Colon (tissue), 2 donors: ENCODE measurements around the gene FHIT.

Experiments
- FAIRE-seq: peaks from 2 replicates; lab custom pipeline; 2012; peaks lifted over from hg19 to GRCh38; lab: Jason Lieb, UNC
- donor health status: control.
- donor health status: control.

The FHIT gene

GRCh38 chr3:60759439-60759838, 491.8 kb downstream of the FHIT start:
- no peak for FAIRE-seq

- no peak for FAIRE-seq
Measured at GRCh38 chr3:60758831-60759230, 492.4 kb downstream of the FHIT start.

- no peak for FAIRE-seq
Measured at GRCh38 chr3:60758171-60758570, 493.1 kb downstream of the FHIT start.

- FAIRE-seq, result no peak
Measured at GRCh38 chr3:60757724-60758123, 493.5 kb downstream of the FHIT start.

GRCh38 chr3:60756241-60757030, 494.8 kb downstream of the FHIT start:
- no peak for FAIRE-seq

- FAIRE-seq, result no peak
Measured at GRCh38 chr3:60755094-60755493, 496.2 kb downstream of the FHIT start.

- FAIRE-seq, result no peak
Measured at GRCh38 chr3:60754617-60755016, 496.6 kb downstream of the FHIT start.

GRCh38 chr3:60752809-60753208, 498.4 kb downstream of the FHIT start:
- FAIRE-seq, result no peak

GRCh38 chr3:60746695-60747416, 504.4 kb downstream of the FHIT start:
- no peak for FAIRE-seq

GRCh38 chr3:60746043-60746638, 505.1 kb downstream of the FHIT start:
- FAIRE-seq, result no peak

- no peak for FAIRE-seq
Measured at GRCh38 chr3:60743631-60744164, 507.6 kb downstream of the FHIT start.

GRCh38 chr3:60742606-60743145, 508.6 kb downstream of the FHIT start:
- no peak for FAIRE-seq

GRCh38 chr3:60737633-60738399, 513.4 kb downstream of the FHIT start:
- no peak for FAIRE-seq

GRCh38 chr3:60730371-60730770, 520.9 kb downstream of the FHIT start:
- no peak for FAIRE-seq

- no peak for FAIRE-seq
Measured at GRCh38 chr3:60729056-60729455, 522.2 kb downstream of the FHIT start.

- FAIRE-seq, result no peak
Measured at GRCh38 chr3:60728006-60728405, 523.2 kb downstream of the FHIT start.

- FAIRE-seq, result no peak
Measured at GRCh38 chr3:60720736-60721135, 530.5 kb downstream of the FHIT start.

- no peak for FAIRE-seq
Measured at GRCh38 chr3:60716573-60716972, 534.7 kb downstream of the FHIT start.

- no peak for FAIRE-seq
Measured at GRCh38 chr3:60708191-60708975, 542.9 kb downstream of the FHIT start.

GRCh38 chr3:60707452-60708020, 543.7 kb downstream of the FHIT start:
- FAIRE-seq, result no peak
